Osteoblast (primary cell): ENCODE results near the gene IRS2. TPM values are rescaled to one million over a fixed set of nuclear protein-coding genes. Genes with fewer than 3 reads are reported as not detected.

Experiments used
- DNase-seq: peaks from one replicate; pipeline ENCODE4 v3.0.0; 2011; ENCODE audit warnings: low spot score, mixed read lengths; ENCODE audit not compliant: insufficient read length; ENCODE audit errors: missing footprints
- H2AFZ ChIP-seq: 2 replicates; pipeline ENCODE4 v1.6.0; 2011; ENCODE audit warnings: mild to moderate bottlenecking, low read length
- H3K27ac ChIP-seq: 2 replicates; pipeline ENCODE4 v1.5.1; 2011; ENCODE audit warnings: mild to moderate bottlenecking, low read depth, low read length, moderate library complexity
- H3K27me3 ChIP-seq: 2 replicates; pipeline ENCODE4 v1.6.0; 2012; ENCODE audit warnings: mild to moderate bottlenecking, control low read depth, inconsistent platforms, low read length, moderate library complexity; ENCODE audit not compliant: insufficient read depth
- H3K36me3 ChIP-seq: 2 replicates; pipeline ENCODE4 v1.5.1; 2011; ENCODE audit warnings: mild to moderate bottlenecking, low read length, control low read depth, moderate library complexity; ENCODE audit not compliant: insufficient read depth
- H3K4me1 ChIP-seq: 2 replicates; pipeline ENCODE4 v1.5.1; 2011; ENCODE audit warnings: mild to moderate bottlenecking, low read length, control low read depth, moderate library complexity; ENCODE audit not compliant: insufficient read depth
- H3K4me2 ChIP-seq: 2 replicates; pipeline ENCODE4 v1.6.0; 2011; ENCODE audit warnings: mild to moderate bottlenecking, low read length; ENCODE audit not compliant: insufficient read depth
- H3K4me3 ChIP-seq: fragments of 200-600 bp; sonication (generic); 3 replicates; pipeline ENCODE4 v1.5.1; 2012; ENCODE audit warnings: mild to moderate bottlenecking, low read length, inconsistent platforms; ENCODE audit not compliant: insufficient read depth
- H3K79me2 ChIP-seq: 2 replicates; pipeline ENCODE4 v1.6.0; 2012; ENCODE audit warnings: mild to moderate bottlenecking, low read length, control low read depth, inconsistent platforms; ENCODE audit not compliant: insufficient read depth
- H3K9me3 ChIP-seq: 2 replicates; pipeline ENCODE4 v1.5.1; 2011; ENCODE audit warnings: low read depth, low read length, control low read depth
- H4K20me1 ChIP-seq: 2 replicates; pipeline ENCODE4 v1.6.0; 2012; ENCODE audit warnings: mild to moderate bottlenecking, low read length, control low read depth; ENCODE audit not compliant: insufficient read depth
- total RNA-seq: library from RNA; depleted of rRNA; stranded (reverse); fragments of >200 nt; gene quantifications from 2 replicates; pipeline ENCODE4 v1.2.3, GENCODE V29; 2012
- TF ChIP-seq, protein P1 (sequence below): IDR thresholded peaks from 2 replicates; pipeline ENCODE4 v1.5.1; 2011; ENCODE audit warnings: mild to moderate bottlenecking, low read depth, low read length, moderate library complexity; ENCODE audit errors: extremely low read depth

Gene IRS2
- total RNA-seq, 1 donor, result 8.3 TPM

DNA sequence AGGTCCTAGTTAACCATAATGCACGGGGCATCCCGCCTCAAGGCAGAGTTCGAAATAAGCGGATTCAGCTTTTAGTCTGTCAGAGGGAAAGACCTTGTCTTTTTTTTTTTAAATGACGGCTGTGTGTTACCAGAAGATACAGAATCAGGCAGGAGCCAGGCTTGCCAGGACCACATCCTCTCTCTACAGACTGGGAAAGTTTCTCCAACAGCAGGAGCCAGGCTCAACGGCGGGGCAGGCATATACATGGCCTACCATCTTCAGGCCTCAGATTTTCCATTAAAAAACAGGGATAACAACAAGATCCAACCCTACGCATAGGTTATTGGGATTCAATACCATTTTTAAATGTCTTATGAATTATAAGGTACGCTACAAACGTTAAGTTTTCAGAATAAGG lies 17.8 kb downstream of the IRS2 start:
- DNase-seq, result no peak
- no peak overlapping the region for H2AFZ ChIP-seq
- H3K9me3 ChIP-seq, result no peaks in the 10 kb centered on the region
- H3K36me3 ChIP-seq, result no peaks in the 10 kb centered on the region
- TF ChIP-seq, protein P1, sequence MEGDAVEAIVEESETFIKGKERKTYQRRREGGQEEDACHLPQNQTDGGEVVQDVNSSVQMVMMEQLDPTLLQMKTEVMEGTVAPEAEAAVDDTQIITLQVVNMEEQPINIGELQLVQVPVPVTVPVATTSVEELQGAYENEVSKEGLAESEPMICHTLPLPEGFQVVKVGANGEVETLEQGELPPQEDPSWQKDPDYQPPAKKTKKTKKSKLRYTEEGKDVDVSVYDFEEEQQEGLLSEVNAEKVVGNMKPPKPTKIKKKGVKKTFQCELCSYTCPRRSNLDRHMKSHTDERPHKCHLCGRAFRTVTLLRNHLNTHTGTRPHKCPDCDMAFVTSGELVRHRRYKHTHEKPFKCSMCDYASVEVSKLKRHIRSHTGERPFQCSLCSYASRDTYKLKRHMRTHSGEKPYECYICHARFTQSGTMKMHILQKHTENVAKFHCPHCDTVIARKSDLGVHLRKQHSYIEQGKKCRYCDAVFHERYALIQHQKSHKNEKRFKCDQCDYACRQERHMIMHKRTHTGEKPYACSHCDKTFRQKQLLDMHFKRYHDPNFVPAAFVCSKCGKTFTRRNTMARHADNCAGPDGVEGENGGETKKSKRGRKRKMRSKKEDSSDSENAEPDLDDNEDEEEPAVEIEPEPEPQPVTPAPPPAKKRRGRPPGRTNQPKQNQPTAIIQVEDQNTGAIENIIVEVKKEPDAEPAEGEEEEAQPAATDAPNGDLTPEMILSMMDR, result no peak
- no peaks in the 10 kb centered on the region for H4K20me1 ChIP-seq
- no peaks in the 10 kb centered on the region for H3K4me1 ChIP-seq
- no peak overlapping the region for H3K4me2 ChIP-seq
- H3K4me3 ChIP-seq, result no peak overlapping the region
- no peaks in the 10 kb centered on the region for H3K27me3 ChIP-seq
- no peak overlapping the region for H3K27ac ChIP-seq
- H3K79me2 ChIP-seq, result peaks cover 5% of the 10 kb centered on the region

GRCh38 chr13:109768176-109768575 lies 18.2 kb downstream of the IRS2 start:
- Histone ChIP-seq H4K20me1 (no peaks in the 10 kb centered on the region), H3K27me3 (no peaks in the 10 kb centered on the region), H3K27ac (no peak overlapping the region), H3K36me3 (no peaks in the 10 kb centered on the region), H2AFZ (no peak overlapping the region), H3K79me2 (peaks cover 5% of the 10 kb centered on the region), H3K4me1 (no peaks in the 10 kb centered on the region), H3K4me3 (no peak overlapping the region), H3K9me3 (no peaks in the 10 kb centered on the region), H3K4me2 (no peak overlapping the region)
- TF ChIP-seq, protein P1, result no peak
- DNase-seq, result peak; percentile 36

DNA sequence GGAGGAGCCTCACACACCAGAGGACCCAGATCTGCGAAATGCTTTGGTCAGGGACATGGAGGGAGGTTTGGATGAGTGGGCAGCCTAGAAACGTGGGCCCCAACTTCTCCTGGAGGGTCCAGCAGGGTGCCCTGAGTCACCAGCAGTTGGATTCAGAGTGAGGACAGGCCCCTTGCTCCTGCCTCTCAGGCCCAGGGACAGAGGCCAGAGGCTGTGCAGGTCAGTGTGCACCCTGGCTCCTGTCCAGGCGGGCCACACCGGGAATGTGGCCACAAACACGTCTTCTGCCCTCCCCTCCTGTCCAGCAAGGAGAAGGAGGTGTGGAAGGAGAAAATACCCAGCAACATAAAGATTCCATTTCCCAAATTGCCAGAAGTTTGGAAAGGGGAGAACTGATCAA lies 19.4 kb downstream of the IRS2 start:
- Histone ChIP-seq H3K4me2 (no peak overlapping the region), H3K27me3 (no peaks in the 10 kb centered on the region), H4K20me1 (no peaks in the 10 kb centered on the region), H3K4me1 (no peaks in the 10 kb centered on the region), H2AFZ (no peak overlapping the region), H3K36me3 (no peaks in the 10 kb centered on the region), H3K9me3 (no peaks in the 10 kb centered on the region), H3K79me2 (peaks cover 8% of the 10 kb centered on the region), H3K4me3 (no peak overlapping the region), H3K27ac (no peak overlapping the region)
- no peak for DNase-seq
- TF ChIP-seq, protein P1, result no peak

- Histone ChIP-seq H3K36me3 (no peaks in the 10 kb centered on the region), H3K27me3 (no peaks in the 10 kb centered on the region), H3K9me3 (no peaks in the 10 kb centered on the region), H3K4me2 (no peak overlapping the region), H4K20me1 (no peaks in the 10 kb centered on the region), H3K79me2 (peaks cover 15% of the 10 kb centered on the region), H3K4me1 (no peaks in the 10 kb centered on the region), H3K27ac (no peak overlapping the region), H2AFZ (no peak overlapping the region), H3K4me3 (no peak overlapping the region)
- TF ChIP-seq, protein P1, result peak; percentile 24
- peak; percentile 74 for DNase-seq
Measured at GRCh38 chr13:109764470-109765291, 21.7 kb downstream of the IRS2 start.
